Measurements from ENCODE around the gene ACSL1. TPM values are rescaled to one million over a fixed set of nuclear protein-coding genes. Genes with fewer than 3 reads are reported as not detected.

Gene ACSL1
- total RNA-seq, 1 donor from 2014 or later: 5.1 TPM

- Histone ChIP-seq H3K27me3 (peaks cover 100% of the 10 kb centered on the region), H2AFZ (replicated peaks) (no peak overlapping the region), H3K4me1 (peaks cover 8% of the 10 kb centered on the region), H3K27ac (no peak overlapping the region), H3K79me2 (ENCODE audit: low read depth) (no peaks in the 10 kb centered on the region), H3F3A (ENCODE audit: low read depth) (peaks cover 14% of the 10 kb centered on the region), H4K20me1 (ENCODE audit: low read depth) (peaks cover 44% of the 10 kb centered on the region), H3K4me3 (no peak overlapping the region), H3K4me2 (no peak overlapping the region), H3K9ac (no peak overlapping the region), H3K9me3 (ENCODE audit: low read depth) (no peaks in the 10 kb centered on the region), H3K36me3 (no peaks in the 10 kb centered on the region)
- Mint-ChIP-seq H3K9me3 (no peaks in the 10 kb centered on the region), H3K4me1 (peaks cover 16% of the 10 kb centered on the region), H3K4me3 (no peak overlapping the region), H3K27me3 (ENCODE audit: insufficient read depth, low read depth) (peaks cover 14% of the 10 kb centered on the region), H3K27ac (no peak overlapping the region), H3K36me3 (no peaks in the 10 kb centered on the region)
- TF ChIP-seq, protein P1, sequence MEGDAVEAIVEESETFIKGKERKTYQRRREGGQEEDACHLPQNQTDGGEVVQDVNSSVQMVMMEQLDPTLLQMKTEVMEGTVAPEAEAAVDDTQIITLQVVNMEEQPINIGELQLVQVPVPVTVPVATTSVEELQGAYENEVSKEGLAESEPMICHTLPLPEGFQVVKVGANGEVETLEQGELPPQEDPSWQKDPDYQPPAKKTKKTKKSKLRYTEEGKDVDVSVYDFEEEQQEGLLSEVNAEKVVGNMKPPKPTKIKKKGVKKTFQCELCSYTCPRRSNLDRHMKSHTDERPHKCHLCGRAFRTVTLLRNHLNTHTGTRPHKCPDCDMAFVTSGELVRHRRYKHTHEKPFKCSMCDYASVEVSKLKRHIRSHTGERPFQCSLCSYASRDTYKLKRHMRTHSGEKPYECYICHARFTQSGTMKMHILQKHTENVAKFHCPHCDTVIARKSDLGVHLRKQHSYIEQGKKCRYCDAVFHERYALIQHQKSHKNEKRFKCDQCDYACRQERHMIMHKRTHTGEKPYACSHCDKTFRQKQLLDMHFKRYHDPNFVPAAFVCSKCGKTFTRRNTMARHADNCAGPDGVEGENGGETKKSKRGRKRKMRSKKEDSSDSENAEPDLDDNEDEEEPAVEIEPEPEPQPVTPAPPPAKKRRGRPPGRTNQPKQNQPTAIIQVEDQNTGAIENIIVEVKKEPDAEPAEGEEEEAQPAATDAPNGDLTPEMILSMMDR (IDR thresholded peaks at IDR 0.05): no peak
- TF ChIP-seq EZH2 (IDR thresholded peaks at IDR 0.05) (no peak), EZH2phosphoT487 (IDR thresholded peaks at IDR 0.05) (no peak)
- no peak for DNase-seq (ENCODE audit: low spot score)
These were observed 13.1 kb downstream of the ACSL1 start for GRCh38 chr4:184812651-184813181.

- no peaks in the 10 kb centered on the region for H3K9me3 ChIP-seq (ENCODE audit: low read depth)
- no peaks in the 10 kb centered on the region for H3K79me2 ChIP-seq (ENCODE audit: low read depth)
- no peak overlapping the region for H3K4me2 ChIP-seq
- no peak overlapping the region for H3K9ac ChIP-seq
- peaks cover 16% of the 10 kb centered on the region for H3K4me1 Mint-ChIP-seq
- H3K27ac Mint-ChIP-seq: no peak overlapping the region
- no peaks in the 10 kb centered on the region for H3K36me3 ChIP-seq
- H3K27ac ChIP-seq: no peak overlapping the region
- H2AFZ ChIP-seq (replicated peaks): no peak overlapping the region
- no peak overlapping the region for H3K4me3 ChIP-seq
- no peaks in the 10 kb centered on the region for H3K36me3 Mint-ChIP-seq
- peaks cover 100% of the 10 kb centered on the region for H3K27me3 ChIP-seq
- no peaks in the 10 kb centered on the region for H3K9me3 Mint-ChIP-seq
- H3K27me3 Mint-ChIP-seq (ENCODE audit: insufficient read depth, low read depth): peaks cover 15% of the 10 kb centered on the region
- DNase-seq (ENCODE audit: low spot score): no peak
- peaks cover 8% of the 10 kb centered on the region for H3K4me1 ChIP-seq
- peaks cover 50% of the 10 kb centered on the region for H4K20me1 ChIP-seq (ENCODE audit: low read depth)
- TF ChIP-seq, protein P1 (IDR thresholded peaks at IDR 0.05): no peak
- TF ChIP-seq EZH2 (IDR thresholded peaks at IDR 0.05) (no peak), EZH2phosphoT487 (IDR thresholded peaks at IDR 0.05) (no peak)
- H3K4me3 Mint-ChIP-seq: no peak overlapping the region
- H3F3A ChIP-seq (ENCODE audit: low read depth): peaks cover 14% of the 10 kb centered on the region
These were observed 13.6 kb downstream of the ACSL1 start for GRCh38 chr4:184812199-184812542.

- Mint-ChIP-seq H3K4me1 (peaks cover 16% of the 10 kb centered on the region), H3K27ac (no peak overlapping the region)
- no peak overlapping the region for H3K4me3 ChIP-seq
These were observed 14.1 kb downstream of the ACSL1 start for GRCh38 chr4:184811526-184812198.

More at GRCh38 chr4:184811526-184812198, 14.1 kb downstream of the ACSL1 start:
- Histone ChIP-seq H3K36me3 (no peaks in the 10 kb centered on the region), H3K9ac (no peak overlapping the region), H3K9me3 (ENCODE audit: low read depth) (no peaks in the 10 kb centered on the region), H3K27ac (no peak overlapping the region), H2AFZ (replicated peaks) (no peak overlapping the region), H3K79me2 (ENCODE audit: low read depth) (no peaks in the 10 kb centered on the region), H3K4me2 (no peak overlapping the region), H3K4me1 (peaks cover 8% of the 10 kb centered on the region), H3F3A (ENCODE audit: low read depth) (peaks cover 14% of the 10 kb centered on the region), H3K27me3 (peaks cover 100% of the 10 kb centered on the region), H4K20me1 (ENCODE audit: low read depth) (peaks cover 55% of the 10 kb centered on the region)
- no peak for DNase-seq (ENCODE audit: low spot score)
- Mint-ChIP-seq H3K36me3 (no peaks in the 10 kb centered on the region), H3K9me3 (no peaks in the 10 kb centered on the region), H3K27me3 (ENCODE audit: insufficient read depth, low read depth) (peaks cover 15% of the 10 kb centered on the region), H3K4me3 (no peak overlapping the region)
- TF ChIP-seq, protein P1 (IDR thresholded peaks at IDR 0.05): no peak
- TF ChIP-seq EZH2phosphoT487 (IDR thresholded peaks at IDR 0.05) (no peak), EZH2 (IDR thresholded peaks at IDR 0.05) (no peak)
